ENCODE results near the gene VAPA. TPM values are rescaled to one million over a fixed set of nuclear protein-coding genes. Genes with fewer than 3 reads are reported as not detected.
"Not testable (repeated sequence)": the region's sequence is repeated elsewhere in the genome, so short reads cannot be mapped to it uniquely, and the experiment has no call there.

Gene VAPA
- total RNA-seq, 2 experiments from 2014 or later, result 162 to 177 TPM

- Mint-ChIP-seq H3K4me1 (ENCODE audit: low read depth) (peaks cover 24% of the 10 kb centered on the region), H3K27ac (no peak overlapping the region), H3K36me3 (ENCODE audit: low read depth) (peaks cover 6% of the 10 kb centered on the region), H3K9me3 (no peaks in the 10 kb centered on the region), H3K4me3 (no peak overlapping the region), H3K27me3 (peaks cover 26% of the 10 kb centered on the region)
- Histone ChIP-seq H3K4me3 (ENCODE audit: low read length) (no peak overlapping the region), H3K36me3 (ENCODE audit: insufficient read depth, low read length) (no peaks in the 10 kb centered on the region), H3K27ac (ENCODE audit: low read depth in 1 of 2, low read length in 2 of 2) (no peak overlapping the region), H3K27me3 (ENCODE audit: control insufficient read depth in 1 of 2, insufficient read depth in 2 of 2, low read length in 2 of 2) (peaks cover 3 to 5% of the 10 kb centered on the region in 2 experiments), H3K4me1 (ENCODE audit: insufficient read depth, low read length) (peaks cover 9% of the 10 kb centered on the region), H3K9me3 (ENCODE audit: control insufficient read depth in 1 of 2, insufficient read depth in 1 of 2, low read length in 2 of 2) (no peaks in the 10 kb centered on the region)
- ATAC-seq (ENCODE audit: poor library complexity), result no peak
- ChIA-PET CTCF (no interaction called here), POLR2A (no interaction called here)
- intact Hi-C loops (cut with DNase I, micrococcal nuclease), result loop anchor here (5.0 to 10.0 kb wide), 8 partner anchors 294 to 1941 kb away; partner anchors contain the start of genes NDUFV2 (in 2 of the 2), CHMP1B (in 1 of the 2), PPP4R1 (in 1 of the 2) and RALBP1 (in 1 of the 2)
- DNase-seq, result no peak
- TF ChIP-seq CTCF (IDR thresholded peaks at IDR 0.05), result no peak
Observed at GRCh38 chr18:9911226-9911625, 2.6 kb upstream of the VAPA start.

DNA sequence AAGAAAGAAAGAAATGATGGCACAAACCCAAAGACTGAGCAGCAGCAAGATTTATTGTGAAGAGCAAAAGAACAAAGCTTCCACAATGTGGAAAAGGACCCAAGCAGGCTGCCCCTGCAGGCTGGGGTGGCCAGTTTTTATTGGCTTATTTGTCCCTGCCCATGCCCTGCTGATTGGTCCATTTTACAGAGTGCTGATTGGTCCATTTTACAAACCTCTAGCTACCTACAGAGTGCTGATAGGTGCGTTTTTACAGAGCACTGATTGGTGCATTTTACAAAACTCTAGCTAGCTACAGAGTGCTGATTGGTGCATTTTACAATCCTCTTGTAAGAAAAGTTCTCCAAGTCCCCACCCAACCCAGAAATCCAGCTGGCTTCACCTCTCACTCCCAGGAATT lies 1.5 kb upstream of the VAPA start:
- H3K27me3 ChIP-seq (ENCODE audit: control insufficient read depth in 1 of 2, insufficient read depth in 2 of 2, low read length in 2 of 2); H3K9me3 ChIP-seq (ENCODE audit: control insufficient read depth in 1 of 2, insufficient read depth in 1 of 2, low read length in 2 of 2); H3K4me3 ChIP-seq (ENCODE audit: low read length); H3K9me3 Mint-ChIP-seq; ATAC-seq (ENCODE audit: poor library complexity); H3K27ac ChIP-seq (ENCODE audit: low read depth in 1 of 2, low read length in 2 of 2); H3K36me3 Mint-ChIP-seq (ENCODE audit: low read depth); H3K36me3 ChIP-seq (ENCODE audit: insufficient read depth, low read length): not testable (repeated sequence)
- H3K27ac Mint-ChIP-seq, result peak overlapping the region; percentile 90
- H3K27me3 Mint-ChIP-seq, result peaks cover 16% of the 10 kb centered on the region
- CTCF ChIA-PET, result interaction anchor here (0.6 to 0.8 kb wide), 3 partner anchors 15 to 1718 kb away, joined by 3 to 4 read pairs (median 3); no protein-coding TSS in a partner anchor
- peaks cover 14% of the 10 kb centered on the region for H3K4me1 ChIP-seq (ENCODE audit: insufficient read depth, low read length)
- DNase-seq, result peak in 2 of 14 experiments; percentile 8 to 30
- H3K4me1 Mint-ChIP-seq (ENCODE audit: low read depth), result peaks cover 31% of the 10 kb centered on the region
- peak overlapping the region; percentile 94 for H3K4me3 Mint-ChIP-seq
- intact Hi-C loops (cut with DNase I, micrococcal nuclease), result loop anchor here (2.0 to 10.0 kb wide), 9 partner anchors 295 to 1940 kb away; partner anchors contain the start of genes NDUFV2 (in 2 of the 2), CHMP1B (in 1 of the 2), PPP4R1 (in 1 of the 2) and RALBP1 (in 1 of the 2)
- POLR2A ChIA-PET, result interaction anchor here (0.6 kb wide), 1 partner anchor 21 kb away, joined by 3 read pairs; no protein-coding TSS in a partner anchor

- peaks cover 31% of the 10 kb centered on the region for H3K4me1 Mint-ChIP-seq (ENCODE audit: low read depth)
- DNase-seq (no peak), ATAC-seq (ENCODE audit: poor library complexity) (no peak)
- no peak for TF ChIP-seq CTCF (IDR thresholded peaks at IDR 0.05)
- H3K27ac Mint-ChIP-seq, result peak overlapping the region; percentile 90
- CTCF ChIA-PET, result interaction anchor here (1.9 kb wide), 1 partner anchor 1304 kb away, joined by 8 read pairs; the partner anchor contains the start of gene RAB12
- H3K4me3 Mint-ChIP-seq, result peak overlapping the region; percentile 94
- peaks cover 19% of the 10 kb centered on the region for H3K4me1 ChIP-seq (ENCODE audit: insufficient read depth, low read length)
- H3K27ac ChIP-seq (ENCODE audit: low read depth in 1 of 2, low read length in 2 of 2), result peak overlapping the region; percentile 93 to 94
- no peaks in the 10 kb centered on the region for H3K9me3 ChIP-seq (ENCODE audit: control insufficient read depth in 1 of 2, insufficient read depth in 1 of 2, low read length in 2 of 2)
- H3K27me3 ChIP-seq (ENCODE audit: control insufficient read depth in 1 of 2, insufficient read depth in 2 of 2, low read length in 2 of 2), result peaks cover 3% of the 10 kb centered on the region in 2 experiments
- peaks cover 8% of the 10 kb centered on the region for H3K27me3 Mint-ChIP-seq
- peaks cover 6% of the 10 kb centered on the region for H3K36me3 Mint-ChIP-seq (ENCODE audit: low read depth)
- H3K9me3 Mint-ChIP-seq, result no peaks in the 10 kb centered on the region
- POLR2A ChIA-PET, result interaction anchor here (0.6 to 2.7 kb wide), 23 partner anchors 9 to 1996 kb away, joined by 3 to 23 read pairs (median 6); partner anchors contain the start of genes ANKRD12, CHMP1B, MPPE1 and NAPG
- H3K36me3 ChIP-seq (ENCODE audit: insufficient read depth, low read length), result no peaks in the 10 kb centered on the region
- intact Hi-C loops (cut with DNase I, micrococcal nuclease), result loop anchor here (2.0 to 10.0 kb wide), 9 partner anchors 296 to 1939 kb away; partner anchors contain the start of genes NDUFV2 (in 2 of the 2), CHMP1B (in 1 of the 2), PPP4R1 (in 1 of the 2) and RALBP1 (in 1 of the 2)
- H3K4me3 ChIP-seq (ENCODE audit: low read length), result peak overlapping the region; percentile 68
Observed at GRCh38 chr18:9913151-9913525, 678 bp upstream of the VAPA start.
